A204.1 (cell line): ENCODE results near the gene LRP11.

Source experiments
- FAIRE-seq: peaks from 2 replicates; lab custom pipeline; 2012; peaks lifted over from hg19 to GRCh38; lab: Jason Lieb, UNC

Gene LRP11

DNA sequence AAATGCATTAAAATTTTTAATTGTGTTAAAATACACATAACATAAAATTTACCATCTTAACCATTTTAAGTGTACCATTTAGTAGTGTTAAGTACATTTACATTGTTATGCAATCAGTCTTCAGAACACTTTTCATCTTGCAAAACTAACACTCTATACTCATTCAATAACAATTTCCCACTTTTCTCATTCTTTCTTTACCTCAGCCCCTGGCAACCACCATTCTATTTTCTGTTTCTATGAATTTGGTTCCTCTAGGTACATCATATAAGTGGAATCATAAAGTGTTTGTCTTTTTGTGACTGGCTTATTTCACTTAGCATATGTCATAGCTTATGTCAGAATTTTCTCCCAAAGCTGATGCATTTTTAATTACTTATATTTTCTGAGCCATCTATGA, 82.4 kb downstream of the LRP11 start:
- FAIRE-seq: no peak

DNA sequence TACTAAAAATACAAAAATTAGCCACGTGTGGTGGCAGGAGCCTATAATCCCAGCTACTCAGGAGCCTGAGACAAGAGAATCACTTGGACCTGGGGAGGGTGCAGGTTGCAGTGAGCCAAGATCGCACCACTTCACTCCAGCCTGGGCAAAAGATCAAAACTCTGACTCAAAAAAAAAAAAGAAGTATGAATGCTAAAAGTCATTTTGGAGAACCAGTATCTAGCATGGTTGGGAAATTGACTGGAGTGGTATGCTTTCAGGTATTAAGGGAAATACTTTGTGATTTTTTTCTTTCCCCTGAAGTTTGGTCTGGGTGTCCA, 84.6 kb downstream of the LRP11 start:
- FAIRE-seq: no peak

DNA sequence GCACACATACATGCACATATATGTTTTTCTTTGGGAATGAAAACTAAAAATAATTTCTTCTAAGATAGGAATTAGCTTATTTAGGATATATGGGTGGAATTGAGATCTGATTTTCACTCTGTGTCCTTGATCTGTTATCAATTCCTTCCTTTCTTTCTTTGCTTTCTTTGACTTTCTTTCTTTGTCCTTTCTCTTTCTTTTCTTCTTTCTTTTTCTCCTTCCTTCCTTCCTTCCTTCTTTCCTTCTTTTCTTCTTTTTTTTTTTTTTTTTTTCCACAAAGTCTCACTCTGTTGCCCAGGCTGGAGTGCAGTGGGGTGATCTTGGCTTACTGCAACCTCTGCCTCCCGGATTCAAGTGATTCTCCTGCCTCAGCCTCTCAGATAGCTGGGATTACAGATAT, 86.5 kb downstream of the LRP11 start:
- FAIRE-seq: no peak

DNA sequence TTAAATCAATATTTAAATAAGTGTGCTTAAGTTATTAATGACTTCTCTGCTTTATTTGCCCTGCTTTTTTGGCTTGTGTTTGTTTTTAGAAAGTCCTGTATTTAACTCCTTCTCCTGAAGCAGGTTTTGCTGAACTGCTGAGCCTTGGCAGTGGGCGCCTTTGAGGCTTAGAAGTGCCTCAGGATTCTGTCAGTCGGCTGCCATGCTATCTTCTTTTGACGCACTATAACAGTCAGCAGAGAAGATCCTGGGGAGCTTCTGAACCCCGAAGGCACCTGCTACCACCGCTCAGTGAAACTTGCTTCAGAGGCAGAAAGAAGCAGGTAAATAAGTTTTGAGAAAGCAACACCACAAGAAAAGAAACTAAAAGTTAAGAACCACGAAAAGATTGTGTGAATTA, 92.2 kb downstream of the LRP11 start:
- no peak for FAIRE-seq

DNA sequence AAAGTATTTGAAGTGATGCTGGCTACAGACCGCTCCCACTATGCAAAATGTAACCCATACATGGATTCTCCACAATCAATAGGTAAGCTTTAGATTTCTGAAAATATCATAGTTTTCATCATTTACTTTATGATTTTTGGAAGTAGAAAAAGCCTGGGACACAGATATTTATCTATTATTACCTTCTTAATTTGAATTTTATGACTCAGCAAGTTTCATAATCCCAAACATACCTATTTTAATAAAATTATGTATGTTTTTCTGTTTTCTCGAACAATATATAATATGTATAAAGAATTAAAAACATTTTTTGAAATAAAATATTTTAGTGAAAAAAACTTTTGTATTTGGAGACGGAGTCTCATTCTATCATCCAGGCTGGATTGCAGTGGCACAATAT, 93.0 kb downstream of the LRP11 start:
- FAIRE-seq: no peak

DNA sequence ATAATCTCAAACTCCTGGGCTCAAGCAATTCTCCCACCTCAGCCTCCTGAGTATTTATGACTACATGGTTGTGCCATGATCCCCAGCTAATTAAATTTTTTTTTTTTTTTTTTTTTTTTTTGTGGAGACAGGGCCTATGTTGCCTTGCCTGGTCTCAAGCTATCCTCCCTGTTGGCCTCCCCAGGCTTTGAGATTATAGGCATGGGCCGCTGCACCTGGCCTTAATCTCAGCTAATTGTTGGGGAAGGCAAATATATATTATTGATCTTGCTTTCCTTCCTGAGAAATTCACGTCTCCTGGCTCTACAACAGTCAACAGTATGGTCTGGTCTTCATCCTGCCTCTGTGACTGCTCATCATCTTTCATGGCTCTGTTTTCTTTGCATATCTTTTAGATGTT, 94.5 kb downstream of the LRP11 start:
- FAIRE-seq: no peak
